ENCODE data around the gene CCL15. TPM values are rescaled to one million over a fixed set of nuclear protein-coding genes. Genes with fewer than 3 reads are reported as not detected.
A peak's percentile ranks its signal among the peaks of the same experiment; 100 is the strongest.

Gene CCL15
- total RNA-seq, 1 experiment from 2014 or later: not detected

GRCh38 chr17:36011201-36011600, 9.8 kb upstream of the CCL15 start (continued):
- TF ChIP-seq E2F1 (CRISPR knock-in tag; IDR thresholded peaks at IDR 0.05): no peak
- TF ChIP-seq TEAD4 (CRISPR knock-in tag; IDR thresholded peaks at IDR 0.05): no peak
- no peak for TF ChIP-seq KAT7 (CRISPR knock-in tag; IDR thresholded peaks at IDR 0.05; ENCODE audit: borderline replicate concordance)
- no peak for TF ChIP-seq USF1 (CRISPR knock-in tag; IDR thresholded peaks at IDR 0.05)

- Mint-ChIP-seq H3K9me3 (peaks cover 61% of the 10 kb centered on the region), H3K4me3 (no peak overlapping the region), H3K4me1 (no peaks in the 10 kb centered on the region), H3K27ac (no peak overlapping the region), H3K27me3 (ENCODE audit: low read depth) (no peaks in the 10 kb centered on the region), H3K36me3 (peaks cover 28% of the 10 kb centered on the region)
- ChIA-PET POLR2A (no interaction called here), CTCF (interaction anchor here (0.6 to 2.0 kb wide), 16 partner anchors 9 to 1096 kb away, joined by 3 to 11 read pairs (median 4); partner anchors contain the start of gene CCL16)
- peak; percentile 56 for TF ChIP-seq CTCF (IDR thresholded peaks at IDR 0.05)
- TF ChIP-seq TEAD4 (CRISPR knock-in tag; IDR thresholded peaks at IDR 0.05): no peak
- DNase-seq (ENCODE audit: low spot score): peak; percentile 39
- ATAC-seq: peak; percentile 55
Observed at GRCh38 chr17:36008998-36009665, 7.8 kb upstream of the CCL15 start.

- no peak for ATAC-seq
- ChIA-PET CTCF (interaction anchor here (0.7 to 2.2 kb wide), 5 partner anchors 23 to 144 kb away, joined by 3 to 11 read pairs (median 4); no protein-coding TSS in a partner anchor), POLR2A (no interaction called here)
- no peak overlapping the region for H3K4me3 Mint-ChIP-seq
- peaks cover 8% of the 10 kb centered on the region for H3K4me1 Mint-ChIP-seq
- H3K9me3 Mint-ChIP-seq: peaks cover 27% of the 10 kb centered on the region
- H3K27ac Mint-ChIP-seq: no peak overlapping the region
- DNase-seq (ENCODE audit: low spot score): no peak
- H3K27me3 Mint-ChIP-seq (ENCODE audit: low read depth): no peaks in the 10 kb centered on the region
- TF ChIP-seq TEAD1 (CRISPR knock-in tag; IDR thresholded peaks at IDR 0.05) (no peak), ZBTB21 (CRISPR knock-in tag; IDR thresholded peaks at IDR 0.05; ENCODE audit: borderline replicate concordance) (no peak), ZBTB43 (CRISPR knock-in tag; IDR thresholded peaks at IDR 0.05) (no peak), GABPB1 (CRISPR knock-in tag; IDR thresholded peaks at IDR 0.05) (no peak)
- peaks cover 14% of the 10 kb centered on the region for H3K36me3 Mint-ChIP-seq
Observed at GRCh38 chr17:36004594-36005108, 3.3 kb upstream of the CCL15 start.

GRCh38 chr17:36002631-36003030, 1.3 kb upstream of the CCL15 start:
- H3K27ac Mint-ChIP-seq: no peak overlapping the region
- DNase-seq (ENCODE audit: low spot score) (no peak), ATAC-seq (no peak)
- no peak overlapping the region for H3K4me3 Mint-ChIP-seq
- ChIA-PET POLR2A (no interaction called here), CTCF (no interaction called here)
- H3K4me1 Mint-ChIP-seq: peaks cover 8% of the 10 kb centered on the region
- H3K9me3 Mint-ChIP-seq: peaks cover 6% of the 10 kb centered on the region
- TF ChIP-seq ZNF219 (CRISPR knock-in tag; IDR thresholded peaks at IDR 0.05; ENCODE audit: borderline replicate concordance): no peak
- TF ChIP-seq E2F4 (CRISPR knock-in tag; IDR thresholded peaks at IDR 0.05; ENCODE audit: borderline replicate concordance, low read depth): no peak
- TF ChIP-seq MAX (CRISPR knock-in tag; IDR thresholded peaks at IDR 0.05): no peak
- TF ChIP-seq CREB1 (CRISPR knock-in tag; IDR thresholded peaks at IDR 0.05): no peak
- no peak for TF ChIP-seq RELA (CRISPR knock-in tag; IDR thresholded peaks at IDR 0.05; ENCODE audit: borderline replicate concordance)
- no peak for TF ChIP-seq ZNF671 (CRISPR knock-in tag; IDR thresholded peaks at IDR 0.05)
- no peak for TF ChIP-seq ATF2 (CRISPR knock-in tag; IDR thresholded peaks at IDR 0.05; ENCODE audit: borderline replicate concordance, low read depth)
- no peak for TF ChIP-seq GABPB1 (CRISPR knock-in tag; IDR thresholded peaks at IDR 0.05)
- H3K36me3 Mint-ChIP-seq: no peaks in the 10 kb centered on the region
- H3K27me3 Mint-ChIP-seq (ENCODE audit: low read depth): peaks cover 3% of the 10 kb centered on the region; the same call in 1 of the 2 replicates

All from WTC11 (cell line).